Breast epithelium (tissue), 4 donors: ENCODE data around the gene KRTAP10-5. TPM values are rescaled to one million over a fixed set of nuclear protein-coding genes. Genes with fewer than 3 reads are reported as not detected.

Source experiments
- DNase-seq, 2 donors: peaks; one replicate each; pipeline ENCODE4 v3.0.0-alpha.2; 2019; ENCODE audit warnings: low spot score in 2 of 2
- H3K27ac ChIP-seq, 2 donors: fragments of 200-600 bp; sonication (generic) in 1 of 2; one replicate each; pipeline ENCODE4 v1.5.1; 2016 to 2019; ENCODE audit warnings: mild to moderate bottlenecking in 1 of 2
- H3K27me3 ChIP-seq, 2 donors: fragments of 200-600 bp; sonication (generic) in 1 of 2; one replicate each; pipeline versions ENCODE4 v1.5.1 to v1.6.0; 2017 to 2019; ENCODE audit warnings: control low read depth in 1 of 2, mild to moderate bottlenecking in 1 of 2
- H3K36me3 ChIP-seq: fragments of 200-600 bp; one replicate; pipeline ENCODE4 v1.5.1; 2019
- H3K4me1 ChIP-seq, 2 donors: fragments of 200-600 bp; sonication (generic); one replicate each; pipeline ENCODE4 v1.5.1; 2016 to 2019; ENCODE audit warnings: control low read depth in 1 of 2
- H3K4me3 ChIP-seq, 3 donors: fragments of 200-600 bp; sonication (generic); 1 replicate in 2 of 3; 2 replicates in 1 of 3; pipeline ENCODE4 v1.5.1; 2016 to 2019; ENCODE audit warnings: mild to moderate bottlenecking in 3 of 3, moderate library complexity in 2 of 3
- H3K9me3 ChIP-seq, 2 donors: fragments of 200-600 bp; sonication (generic) in 1 of 2; one replicate each; pipeline ENCODE4 v1.5.1; 2016 to 2019; ENCODE audit warnings: control low read depth in 1 of 2
- POLR2A ChIP-seq: fragments of 450-650 bp; IDR thresholded peaks from one replicate; pipeline ENCODE4 v1.6.1; 2016; ENCODE audit warnings: antibody characterized with exemption, mild to moderate bottlenecking, moderate library complexity
- POLR2AphosphoS5 ChIP-seq, 3 donors: sonication (generic); formaldehyde crosslinking; IDR thresholded peaks; one replicate each; pipeline ENCODE4 v1.6.1; 2017; ENCODE audit warnings: antibody characterized with exemption in 3 of 3
- intact Hi-C: fragments of 100-400 bp; cut with DNase I; formaldehyde crosslinking; loops from one replicate; pipeline ENCODE4 v1.15.1; 2023; ENCODE audit warnings: low total_unique reads
- total RNA-seq, 3 donors: library from RNA; depleted of rRNA; stranded (reverse); fragments of >200 nt; gene quantifications; one replicate each; pipeline ENCODE4 v1.1.0, GENCODE V29; 2016
- TF ChIP-seq, protein P1 (sequence below), 3 donors: fragments of 450-650 bp; IDR thresholded peaks; one replicate each; pipeline ENCODE4 v1.5.1; 2016 to 2017; ENCODE audit warnings: antibody characterized with exemption in 3 of 3, mild to moderate bottlenecking in 3 of 3, moderate library complexity in 3 of 3

The KRTAP10-5 gene
- total RNA-seq, 3 donors from 2014 or later, result not detected

DNA sequence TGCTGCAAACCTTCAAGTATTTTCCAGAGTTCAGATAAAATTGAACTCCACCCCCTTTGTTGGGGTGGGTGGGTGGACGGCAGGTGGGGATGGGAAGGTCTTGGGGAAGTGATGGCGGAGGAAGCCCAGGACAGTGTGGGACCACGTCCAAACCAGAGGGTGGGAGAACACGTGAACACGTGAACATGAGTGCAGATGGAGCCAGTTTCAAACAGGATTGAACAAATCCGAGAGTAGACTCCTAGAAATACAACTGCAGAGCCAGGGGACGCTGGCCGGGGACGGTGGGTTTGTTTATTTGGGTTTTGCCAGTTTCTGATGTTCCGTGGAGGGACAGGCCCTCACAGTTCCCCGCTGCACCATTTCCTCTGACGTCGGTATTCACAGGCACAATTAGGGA, 32.0 kb downstream of the KRTAP10-5 start:
- Histone ChIP-seq H3K36me3 (no peaks in the 10 kb centered on the region), H3K27me3 (peaks cover 0 to 32% of the 10 kb centered on the region in 2 donors), H3K27ac (peak overlapping the region; percentile 32 to 60), H3K4me1 (no peaks in the 10 kb centered on the region), H3K4me3 (no peak overlapping the region), H3K9me3 (peaks cover 0 to 7% of the 10 kb centered on the region in 2 donors)
- TF ChIP-seq, protein P1, sequence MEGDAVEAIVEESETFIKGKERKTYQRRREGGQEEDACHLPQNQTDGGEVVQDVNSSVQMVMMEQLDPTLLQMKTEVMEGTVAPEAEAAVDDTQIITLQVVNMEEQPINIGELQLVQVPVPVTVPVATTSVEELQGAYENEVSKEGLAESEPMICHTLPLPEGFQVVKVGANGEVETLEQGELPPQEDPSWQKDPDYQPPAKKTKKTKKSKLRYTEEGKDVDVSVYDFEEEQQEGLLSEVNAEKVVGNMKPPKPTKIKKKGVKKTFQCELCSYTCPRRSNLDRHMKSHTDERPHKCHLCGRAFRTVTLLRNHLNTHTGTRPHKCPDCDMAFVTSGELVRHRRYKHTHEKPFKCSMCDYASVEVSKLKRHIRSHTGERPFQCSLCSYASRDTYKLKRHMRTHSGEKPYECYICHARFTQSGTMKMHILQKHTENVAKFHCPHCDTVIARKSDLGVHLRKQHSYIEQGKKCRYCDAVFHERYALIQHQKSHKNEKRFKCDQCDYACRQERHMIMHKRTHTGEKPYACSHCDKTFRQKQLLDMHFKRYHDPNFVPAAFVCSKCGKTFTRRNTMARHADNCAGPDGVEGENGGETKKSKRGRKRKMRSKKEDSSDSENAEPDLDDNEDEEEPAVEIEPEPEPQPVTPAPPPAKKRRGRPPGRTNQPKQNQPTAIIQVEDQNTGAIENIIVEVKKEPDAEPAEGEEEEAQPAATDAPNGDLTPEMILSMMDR (IDR thresholded peaks at IDR 0.05), result no peak
- DNase-seq, result no peak
- intact Hi-C loops, result no loop called here

- no peaks in the 10 kb centered on the region for H3K36me3 ChIP-seq
- H3K4me3 ChIP-seq, result no peak overlapping the region
- H3K27me3 ChIP-seq, result peaks cover 0 to 30% of the 10 kb centered on the region in 2 donors
- DNase-seq, result no peak
- peak overlapping the region in 1 of 2 donors; percentile 32 for H3K27ac ChIP-seq
- intact Hi-C loops, result no loop called here
- H3K4me1 ChIP-seq, result no peaks in the 10 kb centered on the region
- H3K9me3 ChIP-seq, result peaks cover 0 to 10% of the 10 kb centered on the region in 2 donors
- TF ChIP-seq POLR2AphosphoS5 (IDR thresholded peaks at IDR 0.05) (no peak), POLR2A (no peak)
- TF ChIP-seq, protein P1 (IDR thresholded peaks at IDR 0.05), result no peak
These were observed 32.6 kb downstream of the KRTAP10-5 start for GRCh38 chr21:44547656-44548331.

DNA sequence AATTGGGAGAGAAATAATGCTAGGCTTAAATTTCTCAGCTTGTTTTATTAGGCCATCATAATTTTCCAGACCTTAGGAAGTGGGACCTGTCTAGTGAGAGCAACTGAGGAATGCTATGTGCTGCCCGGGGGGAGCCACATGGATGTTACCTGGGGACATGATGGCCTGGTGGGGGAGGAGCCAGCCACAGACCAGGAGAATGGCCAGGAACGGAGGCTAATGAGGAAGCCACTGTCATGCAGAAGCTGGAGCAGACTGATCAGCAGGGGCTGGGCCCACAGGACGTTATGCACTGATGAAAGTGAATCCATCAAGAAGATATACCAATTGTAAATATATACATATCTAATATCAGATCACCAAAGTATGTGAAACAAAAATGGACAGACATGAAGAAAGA, 35.8 kb downstream of the KRTAP10-5 start:
- no peak overlapping the region for H3K4me3 ChIP-seq
- peaks cover 0 to 18% of the 10 kb centered on the region in 2 donors for H3K9me3 ChIP-seq
- intact Hi-C loops, result no loop called here
- H3K36me3 ChIP-seq, result no peaks in the 10 kb centered on the region
- H3K27me3 ChIP-seq, result peaks cover 0 to 19% of the 10 kb centered on the region in 2 donors
- H3K4me1 ChIP-seq, result no peaks in the 10 kb centered on the region
- no peak overlapping the region for H3K27ac ChIP-seq
- DNase-seq, result no peak
- TF ChIP-seq POLR2A (no peak), POLR2AphosphoS5 (IDR thresholded peaks at IDR 0.05) (no peak)
- TF ChIP-seq, protein P1 (IDR thresholded peaks at IDR 0.05), result no peak

- no peak for DNase-seq
- H3K9me3 ChIP-seq, result peaks cover 0 to 18% of the 10 kb centered on the region in 2 donors
- intact Hi-C loops, result no loop called here
These were observed 37.7 kb downstream of the KRTAP10-5 start for GRCh38 chr21:44542716-44543115.

DNA sequence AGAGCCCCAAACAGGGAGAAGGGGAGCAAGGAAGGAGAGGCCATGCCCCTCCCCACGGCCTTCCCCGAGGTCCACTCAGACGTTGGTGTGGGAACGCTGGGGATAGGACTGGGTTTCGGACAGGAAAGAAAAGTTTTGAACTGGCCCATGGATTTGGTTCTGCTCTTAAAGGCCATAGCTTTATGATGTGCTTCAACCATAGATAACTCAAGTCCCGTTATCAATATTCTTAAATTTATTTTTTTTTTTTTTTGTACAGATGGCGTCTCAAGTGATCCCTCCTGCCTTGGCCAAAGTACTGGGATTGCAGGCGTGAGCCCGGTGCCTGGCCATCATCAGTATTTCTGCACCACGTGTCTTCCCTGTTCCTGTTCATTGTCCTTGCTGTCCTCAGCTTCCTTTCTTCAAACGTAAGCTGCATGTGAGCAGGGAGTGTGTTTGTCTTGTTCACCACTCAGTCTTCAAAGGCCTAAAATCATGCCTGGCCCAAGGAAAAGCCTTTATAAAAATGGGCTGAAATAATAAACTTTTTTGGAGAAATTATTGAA, 39.6 kb downstream of the KRTAP10-5 start:
- no peak overlapping the region for H3K4me3 ChIP-seq
- peaks cover 0 to 6% of the 10 kb centered on the region in 2 donors for H3K27me3 ChIP-seq
- H3K9me3 ChIP-seq, result peaks cover 0 to 14% of the 10 kb centered on the region in 2 donors
- intact Hi-C loops, result no loop called here
- H3K4me1 ChIP-seq, result no peaks in the 10 kb centered on the region
- H3K36me3 ChIP-seq, result no peaks in the 10 kb centered on the region
- no peak for DNase-seq
- TF ChIP-seq, protein P1 (IDR thresholded peaks at IDR 0.05), result no peak
- TF ChIP-seq POLR2A, result no peak
- TF ChIP-seq POLR2AphosphoS5 (IDR thresholded peaks at IDR 0.05), result no peak
- H3K27ac ChIP-seq, result no peak overlapping the region

More at GRCh38 chr21:44542716-44543115, 37.7 kb downstream of the KRTAP10-5 start:
- TF ChIP-seq POLR2AphosphoS5 (IDR thresholded peaks at IDR 0.05) (no peak), POLR2A (no peak)
- TF ChIP-seq, protein P1 (IDR thresholded peaks at IDR 0.05), result no peak
- H3K4me1 ChIP-seq, result no peaks in the 10 kb centered on the region
- H3K4me3 ChIP-seq, result no peak overlapping the region
- peaks cover 0 to 7% of the 10 kb centered on the region in 2 donors for H3K27me3 ChIP-seq
- H3K27ac ChIP-seq, result no peak overlapping the region
- H3K36me3 ChIP-seq, result no peaks in the 10 kb centered on the region
